ENCODE results near the gene VMO1.

The VMO1 gene

DNA sequence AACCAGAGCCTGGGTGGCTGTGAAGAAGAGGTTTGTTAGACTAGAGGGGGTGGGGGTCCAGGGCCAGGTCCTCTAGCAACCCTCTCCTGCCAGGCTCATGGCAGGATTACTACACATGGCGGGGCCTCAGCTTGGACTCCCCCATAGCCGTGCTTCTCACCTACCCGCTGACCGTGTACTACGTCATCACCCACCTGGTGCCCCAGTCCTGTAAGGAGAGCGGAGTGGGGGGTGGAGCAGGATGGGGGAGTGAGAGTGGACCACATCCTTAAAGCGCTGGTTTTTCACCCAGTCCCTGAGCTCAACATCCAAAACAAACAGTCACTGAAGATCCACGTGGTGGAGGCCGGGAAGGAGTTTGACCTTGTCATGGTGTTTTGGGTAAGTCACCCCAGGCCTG, 42.3 kb downstream of the VMO1 start:
- TF ChIP-seq, protein P1, sequence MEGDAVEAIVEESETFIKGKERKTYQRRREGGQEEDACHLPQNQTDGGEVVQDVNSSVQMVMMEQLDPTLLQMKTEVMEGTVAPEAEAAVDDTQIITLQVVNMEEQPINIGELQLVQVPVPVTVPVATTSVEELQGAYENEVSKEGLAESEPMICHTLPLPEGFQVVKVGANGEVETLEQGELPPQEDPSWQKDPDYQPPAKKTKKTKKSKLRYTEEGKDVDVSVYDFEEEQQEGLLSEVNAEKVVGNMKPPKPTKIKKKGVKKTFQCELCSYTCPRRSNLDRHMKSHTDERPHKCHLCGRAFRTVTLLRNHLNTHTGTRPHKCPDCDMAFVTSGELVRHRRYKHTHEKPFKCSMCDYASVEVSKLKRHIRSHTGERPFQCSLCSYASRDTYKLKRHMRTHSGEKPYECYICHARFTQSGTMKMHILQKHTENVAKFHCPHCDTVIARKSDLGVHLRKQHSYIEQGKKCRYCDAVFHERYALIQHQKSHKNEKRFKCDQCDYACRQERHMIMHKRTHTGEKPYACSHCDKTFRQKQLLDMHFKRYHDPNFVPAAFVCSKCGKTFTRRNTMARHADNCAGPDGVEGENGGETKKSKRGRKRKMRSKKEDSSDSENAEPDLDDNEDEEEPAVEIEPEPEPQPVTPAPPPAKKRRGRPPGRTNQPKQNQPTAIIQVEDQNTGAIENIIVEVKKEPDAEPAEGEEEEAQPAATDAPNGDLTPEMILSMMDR (IDR thresholded peaks at IDR 0.05; ENCODE audit: borderline replicate concordance, insufficient read depth, low read depth, low read length), result no peak
- H3K4me3 ChIP-seq (ENCODE audit: low read depth, low read length), result no peak overlapping the region

GRCh38 chr17:4743216-4743615, 42.9 kb downstream of the VMO1 start:
- TF ChIP-seq, protein P1 (IDR thresholded peaks at IDR 0.05; ENCODE audit: borderline replicate concordance, insufficient read depth, low read depth, low read length), result no peak
- no peak overlapping the region for H3K4me3 ChIP-seq (ENCODE audit: low read depth, low read length)

- TF ChIP-seq, protein P1 (IDR thresholded peaks at IDR 0.05; ENCODE audit: borderline replicate concordance, insufficient read depth, low read depth, low read length), result no peak
- H3K4me3 ChIP-seq (ENCODE audit: low read depth, low read length), result no peak overlapping the region
These were observed 43.5 kb downstream of the VMO1 start for GRCh38 chr17:4742629-4743028.

DNA sequence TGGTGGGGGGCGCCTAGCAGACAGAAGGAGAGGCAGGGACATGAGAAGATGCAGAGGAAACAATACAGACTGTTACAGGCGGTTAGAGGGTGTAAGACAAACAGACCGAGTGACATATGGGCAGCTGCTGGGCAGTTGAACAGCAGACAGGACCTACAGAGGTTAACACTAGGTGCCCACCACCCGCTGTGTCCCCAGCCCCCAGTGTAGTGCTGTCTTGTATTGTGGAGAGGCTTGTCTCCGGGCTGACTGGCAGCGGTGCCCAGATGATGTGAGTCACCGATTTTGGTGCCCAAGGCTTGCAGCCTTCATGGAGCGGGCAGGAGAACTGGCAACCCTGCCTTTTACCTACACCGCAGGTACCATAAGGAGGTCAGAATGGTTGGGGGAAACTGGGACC, 44.0 kb downstream of the VMO1 start:
- no peak overlapping the region for H3K4me3 ChIP-seq (ENCODE audit: low read depth, low read length)
- TF ChIP-seq, protein P1 (IDR thresholded peaks at IDR 0.05; ENCODE audit: borderline replicate concordance, insufficient read depth, low read depth, low read length), result no peak

- no peak overlapping the region for H3K4me3 ChIP-seq (ENCODE audit: low read depth, low read length)
- TF ChIP-seq, protein P1 (IDR thresholded peaks at IDR 0.05; ENCODE audit: borderline replicate concordance, insufficient read depth, low read depth, low read length), result no peak
These were observed 44.6 kb downstream of the VMO1 start for GRCh38 chr17:4741544-4741943.

- no peak overlapping the region for H3K4me3 ChIP-seq (ENCODE audit: low read depth, low read length)
- TF ChIP-seq, protein P1 (IDR thresholded peaks at IDR 0.05; ENCODE audit: borderline replicate concordance, insufficient read depth, low read depth, low read length), result no peak
These were observed 45.6 kb downstream of the VMO1 start for GRCh38 chr17:4740584-4740983.

GRCh38 chr17:4740025-4740351, 46.2 kb downstream of the VMO1 start:
- TF ChIP-seq, protein P1 (IDR thresholded peaks at IDR 0.05; ENCODE audit: borderline replicate concordance, insufficient read depth, low read depth, low read length), result no peak
- peak overlapping the region; percentile 63 for H3K4me3 ChIP-seq (ENCODE audit: low read depth, low read length)

Data from GM12875 (cell line).